ENCODE data around the gene ZBTB8A. TPM values are rescaled to one million over a fixed set of nuclear protein-coding genes. Genes with fewer than 3 reads are reported as not detected.

Gene ZBTB8A
- total RNA-seq, 3 donors from 2014 or later = 4.9 to 7.9 (median 5.1) TPM

- intact Hi-C loops (cut with DNase I, micrococcal nuclease) = no loop called here
- Histone ChIP-seq H3K4me1 (ENCODE audit: low read depth) (no peaks in the 10 kb centered on the region), H3K36me3 (ENCODE audit: low read depth) (no peaks in the 10 kb centered on the region), H3K9me3 (no peaks in the 10 kb centered on the region), H3K4me3 (no peak overlapping the region)
- TF ChIP-seq CTCF (IDR thresholded peaks at IDR 0.05) = no peak
- no peak for ATAC-seq
- no peak for DNase-seq
Measured at GRCh38 chr1:32507021-32507420, 32.2 kb upstream of the ZBTB8A start.

GRCh38 chr1:32508761-32509160, 30.5 kb upstream of the ZBTB8A start:
- DNase-seq (no peak), ATAC-seq (no peak)
- intact Hi-C loops (cut with DNase I, micrococcal nuclease) = no loop called here
- no peak for TF ChIP-seq CTCF (IDR thresholded peaks at IDR 0.05)
- no peaks in the 10 kb centered on the region for H3K36me3 ChIP-seq (ENCODE audit: low read depth)
- no peaks in the 10 kb centered on the region for H3K9me3 ChIP-seq
- no peak overlapping the region for H3K4me3 ChIP-seq
- no peaks in the 10 kb centered on the region for H3K4me1 ChIP-seq (ENCODE audit: low read depth)

GRCh38 chr1:32509939-32510338, 29.3 kb upstream of the ZBTB8A start:
- TF ChIP-seq CTCF (IDR thresholded peaks at IDR 0.05) = no peak
- Histone ChIP-seq H3K36me3 (ENCODE audit: low read depth) (no peaks in the 10 kb centered on the region), H3K4me3 (no peak overlapping the region), H3K9me3 (no peaks in the 10 kb centered on the region), H3K4me1 (ENCODE audit: low read depth) (no peaks in the 10 kb centered on the region)
- ATAC-seq (no peak), DNase-seq (no peak)
- intact Hi-C loops (cut with DNase I, micrococcal nuclease) = no loop called here

- no peak for TF ChIP-seq CTCF (IDR thresholded peaks at IDR 0.05)
- H3K9me3 ChIP-seq = no peaks in the 10 kb centered on the region
- no peak overlapping the region for H3K4me3 ChIP-seq
- no peaks in the 10 kb centered on the region for H3K36me3 ChIP-seq (ENCODE audit: low read depth)
- intact Hi-C loops (cut with DNase I, micrococcal nuclease) = no loop called here
- ATAC-seq = no peak
- DNase-seq = no peak
- H3K4me1 ChIP-seq (ENCODE audit: low read depth) = no peaks in the 10 kb centered on the region
Measured at GRCh38 chr1:32516402-32516801, 22.8 kb upstream of the ZBTB8A start.

- TF ChIP-seq CTCF (IDR thresholded peaks at IDR 0.05) = no peak
- intact Hi-C loops (cut with DNase I, micrococcal nuclease) = no loop called here
- no peak overlapping the region for H3K4me3 ChIP-seq
- ATAC-seq = no peak
- DNase-seq = no peak
- H3K9me3 ChIP-seq = no peaks in the 10 kb centered on the region
- no peaks in the 10 kb centered on the region for H3K36me3 ChIP-seq (ENCODE audit: low read depth)
- H3K4me1 ChIP-seq (ENCODE audit: low read depth) = no peaks in the 10 kb centered on the region
Measured at GRCh38 chr1:32518976-32519375, 20.3 kb upstream of the ZBTB8A start.

- TF ChIP-seq CTCF (IDR thresholded peaks at IDR 0.05) = no peak
- ATAC-seq (no peak), DNase-seq (no peak)
- H3K4me3 ChIP-seq = no peak overlapping the region
- no peaks in the 10 kb centered on the region for H3K9me3 ChIP-seq
- H3K4me1 ChIP-seq (ENCODE audit: low read depth) = no peaks in the 10 kb centered on the region
- no peaks in the 10 kb centered on the region for H3K36me3 ChIP-seq (ENCODE audit: low read depth)
- intact Hi-C loops (cut with DNase I, micrococcal nuclease) = no loop called here
Measured at GRCh38 chr1:32521165-32521564, 18.1 kb upstream of the ZBTB8A start.

All from mucosa of descending colon (tissue), 3 donors.